ENCODE data around the gene GARRE1.
"Not testable (repeated sequence)": the region's sequence is repeated elsewhere in the genome, so short reads cannot be mapped to it uniquely, and the experiment has no call there.

GARRE1 gene

DNA sequence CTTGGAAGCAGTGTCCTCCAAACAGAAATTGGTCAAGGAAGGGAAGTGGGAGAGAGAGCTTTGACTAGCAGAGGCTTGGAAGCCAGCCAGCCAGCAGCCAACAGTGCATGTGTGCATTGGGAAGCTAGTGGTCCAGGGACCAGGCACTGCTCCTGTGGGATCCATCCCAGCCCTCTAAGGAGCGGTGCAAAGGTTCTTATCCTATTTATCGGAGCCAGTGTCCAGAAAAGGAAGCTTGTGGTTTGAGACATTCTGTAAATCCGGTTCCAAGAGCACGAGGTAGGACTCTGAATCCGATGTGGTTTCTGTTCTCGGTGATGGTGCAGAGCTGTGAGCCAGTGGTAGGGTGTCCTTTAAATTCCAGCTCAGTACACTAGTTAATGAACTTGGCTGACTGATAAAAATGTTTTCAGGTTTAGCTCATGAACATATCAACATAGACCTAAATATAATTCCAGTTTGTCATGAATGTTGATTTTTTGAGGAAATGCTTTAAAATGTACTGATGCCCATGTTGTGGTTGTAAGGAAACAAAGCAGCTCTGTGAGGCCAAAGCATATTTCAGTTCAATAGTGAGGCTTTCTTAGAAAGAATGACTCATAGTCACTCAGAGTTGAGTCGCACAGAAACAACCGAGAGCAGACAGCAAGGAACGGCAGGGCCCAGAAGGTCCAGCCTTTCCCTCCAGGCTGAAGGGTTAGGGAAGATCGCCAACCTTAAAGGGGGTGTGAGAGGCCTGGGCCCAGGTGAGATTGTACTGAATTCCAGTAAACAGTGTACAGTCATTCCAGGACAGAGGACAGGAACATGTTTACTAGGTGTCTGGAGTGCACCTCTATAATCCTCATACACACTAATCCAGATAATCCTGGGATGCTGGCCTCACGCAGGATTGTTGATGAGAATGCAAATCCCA is 21.5 kb upstream of the GARRE1 start:
- no peak for DNase-seq

DNA sequence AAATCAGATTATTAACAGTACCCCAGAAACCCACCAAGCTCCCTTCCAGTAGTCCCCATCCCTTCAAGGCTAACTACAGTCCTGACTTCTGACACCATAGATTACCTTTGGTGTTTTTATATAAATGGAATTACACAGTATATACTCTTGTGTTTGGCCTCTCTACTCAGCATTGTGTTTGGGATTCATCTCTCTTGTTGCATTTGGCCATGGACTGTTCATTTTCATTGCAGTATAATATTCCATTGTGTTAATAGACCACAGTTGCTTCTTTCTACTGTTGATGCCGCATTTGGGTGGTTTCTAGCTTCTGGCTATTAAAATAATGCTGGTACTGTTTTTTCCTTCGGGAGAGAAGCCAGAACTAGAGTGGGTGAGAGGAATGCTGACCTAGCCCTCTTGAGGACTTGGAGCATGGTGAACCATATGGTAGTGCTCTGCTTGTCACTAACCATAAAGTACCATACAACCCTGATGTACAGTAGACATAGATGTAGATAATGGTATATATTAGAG is 18.9 kb upstream of the GARRE1 start:
- no peak for DNase-seq

DNA sequence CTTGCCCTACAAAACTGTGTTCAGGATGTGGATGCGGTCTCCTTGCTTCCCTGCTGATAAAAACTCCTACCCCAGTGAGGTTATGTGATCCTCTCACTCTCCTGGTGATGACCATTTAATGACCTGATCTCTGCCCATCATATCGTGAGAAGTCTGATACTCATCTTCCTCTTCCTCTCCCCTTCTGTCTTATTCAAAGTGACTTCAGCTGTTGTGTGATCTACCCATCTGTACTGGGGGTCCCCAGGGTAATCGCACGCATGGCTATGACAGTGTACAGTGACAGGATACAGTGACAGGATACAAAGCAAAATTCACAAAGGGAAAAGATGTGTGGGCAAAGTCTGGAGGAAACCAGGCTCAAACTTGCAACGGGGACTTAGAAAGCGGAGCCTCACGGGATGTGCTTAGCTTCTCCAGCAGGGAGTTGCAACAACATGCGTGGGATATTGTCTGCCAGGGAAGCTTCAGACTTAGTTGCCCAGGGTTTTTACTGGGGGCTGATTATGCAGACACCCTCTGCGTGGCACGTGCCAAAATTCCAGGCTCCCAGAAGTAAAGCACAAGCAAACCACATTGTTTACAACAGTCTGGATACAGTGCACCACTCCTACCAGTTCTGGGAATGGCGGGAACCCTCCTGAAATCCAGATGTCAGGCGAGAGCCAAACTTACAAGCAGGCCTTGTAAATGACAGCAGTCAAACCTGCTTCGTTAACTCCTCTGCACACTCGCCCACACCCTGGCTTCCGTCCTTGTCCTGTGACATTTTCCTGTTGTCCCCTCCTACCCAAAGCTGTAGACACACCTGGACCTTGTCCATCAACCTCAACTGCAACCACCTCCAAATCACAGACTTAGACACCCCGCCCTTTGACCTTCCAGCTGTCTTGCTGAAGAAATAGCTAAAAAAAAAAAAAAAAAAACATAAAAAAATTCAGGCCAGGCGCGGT is 18.0 kb upstream of the GARRE1 start:
- DNase-seq = no peak

DNA sequence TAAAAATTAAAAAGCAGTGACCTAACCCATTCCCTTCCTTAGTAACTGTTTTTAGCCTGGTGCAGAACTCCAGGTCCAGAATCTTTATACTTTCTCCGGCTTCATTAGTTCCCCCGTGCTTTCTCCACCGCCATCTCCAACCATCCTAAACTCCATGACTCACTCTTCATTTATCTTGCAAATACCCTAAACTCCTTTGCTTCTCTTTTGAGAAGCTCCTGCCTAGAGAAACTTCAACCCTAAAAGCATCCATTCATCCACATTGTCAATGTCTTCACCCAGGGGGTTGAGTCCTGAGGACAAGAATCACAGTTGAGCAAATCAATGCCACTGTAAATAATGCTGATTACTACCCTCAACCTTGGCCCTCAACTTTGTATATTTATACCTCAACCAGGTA is 17.1 kb upstream of the GARRE1 start:
- DNase-seq = no peak

DNA sequence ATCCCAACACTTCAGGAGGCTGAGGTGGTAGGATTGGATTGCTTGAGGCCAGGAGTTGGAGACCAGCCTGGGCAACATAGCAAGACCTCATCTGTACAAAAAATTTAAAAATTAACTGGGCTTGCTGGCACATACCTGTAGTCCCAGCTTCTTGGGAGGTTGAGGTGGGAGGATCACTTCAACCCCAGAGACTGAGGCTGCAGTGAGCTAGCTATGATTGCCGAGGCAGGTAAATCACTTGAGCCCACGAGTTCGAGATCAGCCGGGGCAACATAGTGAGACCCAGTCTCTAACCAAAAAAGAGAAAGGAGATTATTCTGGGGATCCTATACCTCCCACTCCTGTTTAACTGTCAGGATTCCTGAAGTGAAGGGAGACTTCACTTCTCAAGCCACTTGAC is 16.4 kb upstream of the GARRE1 start:
- DNase-seq = no peak

DNA sequence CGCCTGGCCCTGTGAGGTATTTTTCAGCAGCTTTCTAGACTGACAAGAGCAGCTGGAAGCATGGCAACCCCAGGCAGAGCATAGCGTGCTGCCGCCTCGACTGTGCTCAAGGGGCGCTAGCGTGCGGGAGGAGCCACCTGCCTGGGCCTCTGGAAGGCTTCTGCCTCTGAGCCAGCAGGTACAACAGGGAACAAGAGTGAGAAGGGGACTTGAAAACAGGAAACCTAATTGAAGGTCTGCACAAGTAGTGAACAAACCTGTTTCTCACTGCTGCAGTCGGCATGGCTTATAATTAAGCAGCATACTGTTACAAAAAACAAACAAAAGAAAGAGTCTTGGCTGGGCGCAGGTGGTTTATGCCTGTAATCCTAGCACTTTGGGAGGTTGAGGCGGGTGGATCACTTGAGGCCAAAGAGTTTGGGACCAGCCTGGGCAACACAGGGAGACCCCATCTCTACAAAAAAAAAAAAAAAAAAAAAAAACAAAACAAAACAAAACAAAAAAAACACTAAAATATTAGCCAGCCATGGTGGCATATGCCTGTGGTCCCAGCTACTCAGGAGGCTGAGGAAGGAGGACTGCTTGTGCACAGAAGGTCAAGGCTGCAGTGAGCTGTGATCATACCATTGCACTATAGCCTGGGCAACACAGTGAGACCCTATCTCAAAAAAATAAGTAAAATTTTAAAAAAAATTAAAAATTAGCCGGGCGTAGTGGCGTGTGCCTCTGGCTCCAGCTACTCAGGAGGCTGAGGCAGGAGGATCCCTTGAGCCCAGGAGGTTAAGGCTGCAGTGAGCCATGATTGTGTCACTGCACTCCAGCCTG is 12.6 kb upstream of the GARRE1 start:
- DNase-seq = peak; percentile 74

DNA sequence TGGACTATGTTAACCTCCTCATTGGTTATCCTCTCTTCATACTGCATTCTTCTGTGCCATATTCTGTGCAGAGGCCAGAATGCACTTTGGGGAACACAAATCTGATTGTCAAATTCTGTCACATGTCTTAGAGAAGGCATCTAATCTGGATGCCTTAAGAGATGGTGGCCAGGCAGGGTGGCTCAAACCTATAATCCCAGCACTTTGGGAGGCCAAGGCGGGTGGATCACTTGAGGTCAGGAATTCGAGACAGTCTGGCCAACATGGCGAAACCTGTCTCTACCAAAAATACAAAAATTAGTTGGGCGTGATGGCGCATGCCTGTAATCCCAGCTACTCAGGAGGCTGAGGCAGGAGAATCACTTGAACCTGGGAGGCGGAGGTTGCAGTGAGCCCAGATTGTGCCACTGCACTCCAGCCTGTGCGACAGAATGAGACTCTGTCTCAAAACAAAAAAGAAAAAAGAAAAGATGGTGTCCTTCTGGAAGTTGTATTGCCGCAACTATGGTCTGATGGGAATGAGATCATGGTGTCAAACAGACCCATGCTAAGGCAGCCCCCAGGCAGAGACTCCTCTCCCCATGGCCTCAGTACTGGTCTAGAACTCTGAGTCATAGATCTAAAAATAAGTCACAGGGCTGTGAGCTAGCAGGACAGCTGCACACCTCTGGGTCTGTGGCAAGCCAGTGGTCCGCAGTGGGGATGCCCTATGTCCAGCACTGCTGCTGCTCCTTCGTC is 11.0 kb upstream of the GARRE1 start:
- not testable (repeated sequence) for DNase-seq

DNA sequence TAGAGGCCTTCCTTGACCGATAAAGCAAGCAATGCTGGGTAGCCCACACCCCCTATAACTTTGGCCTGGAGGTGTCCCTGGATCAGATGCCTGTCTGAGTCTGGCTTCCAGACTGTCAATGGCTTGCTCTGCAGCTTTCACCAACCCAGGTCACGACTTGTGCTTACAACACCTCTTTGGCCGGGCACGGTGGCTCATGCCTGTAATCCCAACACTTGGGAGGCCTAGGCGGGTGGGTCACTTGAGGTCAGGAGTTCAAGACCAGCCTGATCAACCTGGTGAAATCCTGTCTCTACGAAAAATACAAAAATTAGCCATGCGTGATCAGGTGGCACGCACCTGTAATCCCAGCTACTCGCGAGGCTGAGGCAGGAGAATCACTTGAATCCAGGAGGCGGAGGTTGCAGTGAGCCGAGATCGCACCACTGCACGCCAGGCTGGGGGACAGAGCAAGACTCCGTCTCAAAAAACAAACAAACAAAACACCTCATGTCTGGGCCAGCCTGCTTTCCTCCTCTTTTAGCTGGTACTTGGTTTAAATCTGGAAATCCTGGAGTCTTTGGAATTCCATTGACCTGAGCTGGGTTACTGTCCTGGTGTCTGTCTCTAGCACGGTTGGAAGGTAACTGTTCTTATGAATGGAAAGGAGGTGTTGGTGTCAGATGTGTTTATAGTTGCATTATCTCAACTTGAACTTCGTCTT is 10.3 kb upstream of the GARRE1 start:
- DNase-seq = no peak

DNA sequence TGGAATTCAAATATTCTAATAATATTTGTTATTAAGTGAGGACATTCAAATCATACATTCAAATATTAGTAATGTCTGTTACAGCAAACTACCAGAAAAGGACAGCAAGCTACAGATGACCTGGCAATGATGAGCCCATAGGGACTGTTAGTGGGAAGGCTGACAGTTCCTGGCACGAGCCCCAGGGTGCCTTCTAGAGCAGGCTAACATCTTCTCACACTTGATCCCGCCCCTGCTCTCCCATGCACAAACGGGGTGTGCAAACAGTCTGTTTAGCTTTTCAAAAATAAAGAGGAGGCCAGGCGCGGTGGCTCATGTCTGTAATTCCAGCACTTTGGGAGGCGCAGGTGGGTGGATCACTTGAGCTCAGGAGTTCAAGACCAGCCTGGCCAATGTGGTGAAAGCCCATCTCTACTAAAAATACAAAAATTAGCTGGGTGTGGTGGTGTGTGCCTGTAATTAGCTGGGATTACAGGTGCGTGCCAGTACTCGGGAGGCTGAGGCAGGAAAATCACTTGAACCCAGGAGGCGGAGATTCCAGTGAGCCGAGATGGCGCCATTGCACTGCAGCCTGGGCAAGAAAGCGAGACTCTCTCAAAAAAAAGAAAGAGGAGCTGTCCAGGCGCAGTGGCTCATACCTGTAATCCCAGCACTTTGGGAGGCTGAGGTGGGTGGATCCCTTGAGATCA is 9.6 kb upstream of the GARRE1 start:
- no peak for DNase-seq

DNA sequence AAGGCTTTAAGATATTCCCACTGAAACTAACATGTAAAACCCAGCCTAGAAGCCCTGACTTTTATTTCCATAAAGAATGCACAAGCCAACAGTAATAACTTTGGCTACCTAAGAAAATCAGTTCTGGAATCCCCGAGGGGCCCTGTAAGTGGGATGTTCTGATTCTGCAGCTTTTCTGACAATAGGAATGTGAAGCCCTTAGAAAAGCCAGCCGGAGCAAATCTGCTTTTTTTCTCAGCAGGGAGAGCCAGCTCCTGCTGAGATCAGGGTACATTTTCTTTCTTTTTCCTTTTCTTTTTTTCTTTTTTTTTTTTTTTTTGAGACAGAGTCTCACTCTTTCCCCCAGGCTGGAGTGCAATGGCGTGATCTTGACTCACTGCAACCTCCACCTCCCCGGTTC is 8.0 kb upstream of the GARRE1 start:
- DNase-seq = no peak

DNA sequence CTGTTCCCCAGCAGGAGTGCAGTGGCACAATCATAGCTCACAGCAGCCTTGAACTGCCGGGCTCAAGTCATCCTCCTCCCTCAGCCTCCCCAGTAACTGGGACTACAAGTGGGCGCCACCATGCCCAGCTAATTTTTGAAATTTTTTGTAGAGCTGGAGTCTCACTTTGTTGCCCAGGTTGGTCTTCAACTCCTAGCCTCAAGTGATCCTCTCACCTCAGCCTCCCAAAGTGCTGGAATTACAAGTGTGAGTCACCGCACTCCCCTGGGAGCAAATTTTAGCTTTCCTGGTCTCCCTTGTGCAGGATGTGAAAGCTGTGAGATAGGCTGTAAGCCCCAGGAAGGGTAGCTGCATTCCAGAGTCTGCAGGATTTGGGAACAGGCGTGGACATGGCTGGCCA is 5.4 kb upstream of the GARRE1 start:
- DNase-seq = no peak

DNA sequence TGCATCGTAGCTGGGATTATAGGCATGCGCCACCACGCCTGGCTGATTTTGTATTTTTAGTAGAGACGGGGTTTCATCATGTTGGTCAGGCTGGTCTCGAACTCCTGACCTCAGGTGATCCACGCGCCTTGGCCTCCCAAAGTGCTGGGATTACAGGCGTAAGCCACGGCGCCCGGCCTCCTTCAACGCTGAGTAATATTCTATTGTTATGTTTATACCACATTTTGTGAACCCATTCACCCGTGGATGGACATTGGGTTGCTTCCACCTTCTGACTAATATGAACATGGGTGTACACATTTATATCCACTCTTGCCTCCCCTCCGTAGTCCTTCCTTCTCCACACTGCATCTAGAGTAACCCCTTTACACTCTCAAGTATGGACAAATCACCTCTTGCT is 1.2 kb upstream of the GARRE1 start:
- DNase-seq = not testable (repeated sequence)

DNA sequence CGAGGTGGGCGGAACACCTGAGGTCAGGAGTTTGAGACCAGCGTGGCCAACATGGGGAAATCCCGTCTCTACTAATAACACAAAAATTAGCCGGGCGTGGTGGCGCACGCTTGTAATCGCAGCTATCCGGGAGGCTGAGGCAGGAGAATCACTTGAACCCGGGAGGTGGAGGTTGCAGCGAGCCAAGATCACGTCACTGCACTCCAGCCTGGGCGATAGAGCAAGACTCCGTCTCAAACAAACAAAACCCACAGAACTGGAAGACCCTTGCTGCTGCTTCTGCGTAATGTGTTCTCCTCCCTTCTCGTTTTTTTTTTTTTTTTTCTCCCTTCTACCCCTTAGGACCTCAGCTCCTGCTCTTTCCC is 691 bp upstream of the GARRE1 start:
- not testable (repeated sequence) for DNase-seq

DNA sequence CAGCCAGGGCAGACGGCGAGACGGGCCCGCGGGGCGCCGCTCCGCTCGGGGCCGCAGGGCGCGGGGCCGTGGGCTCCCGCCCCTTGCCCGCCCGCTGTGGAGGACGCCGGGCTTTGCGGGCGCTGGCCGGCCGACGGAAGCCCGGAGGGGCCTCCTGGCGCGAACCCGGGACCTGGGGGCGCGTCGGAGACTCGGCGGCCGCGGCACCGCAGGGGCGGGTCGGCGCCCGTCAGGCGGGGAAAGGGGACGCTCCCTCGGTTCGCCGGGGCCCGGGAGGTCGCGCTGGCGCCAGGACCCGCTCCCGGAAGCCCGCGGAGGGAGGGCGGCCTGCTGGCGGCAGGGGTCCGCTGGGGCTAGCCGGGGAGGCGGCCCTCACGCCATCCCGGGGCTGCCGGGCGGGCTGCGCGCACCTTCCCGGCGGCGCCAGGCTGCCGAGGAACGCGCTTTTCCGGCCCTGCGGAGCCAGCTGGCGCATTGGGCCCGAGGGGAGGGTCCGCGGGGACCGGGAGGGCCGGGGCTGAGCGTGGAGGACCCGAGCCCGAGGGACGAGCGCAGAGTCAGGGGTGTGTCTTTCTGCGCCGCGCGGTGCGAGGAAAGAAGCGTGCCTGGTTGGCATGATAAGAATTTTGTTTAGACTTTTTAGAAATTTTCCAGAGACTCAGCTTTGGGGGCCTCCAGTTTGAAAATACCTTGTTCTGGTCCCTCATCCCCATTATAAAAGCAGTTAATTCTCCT is 511 bp downstream of the GARRE1 start:
- DNase-seq = no peak

DNA sequence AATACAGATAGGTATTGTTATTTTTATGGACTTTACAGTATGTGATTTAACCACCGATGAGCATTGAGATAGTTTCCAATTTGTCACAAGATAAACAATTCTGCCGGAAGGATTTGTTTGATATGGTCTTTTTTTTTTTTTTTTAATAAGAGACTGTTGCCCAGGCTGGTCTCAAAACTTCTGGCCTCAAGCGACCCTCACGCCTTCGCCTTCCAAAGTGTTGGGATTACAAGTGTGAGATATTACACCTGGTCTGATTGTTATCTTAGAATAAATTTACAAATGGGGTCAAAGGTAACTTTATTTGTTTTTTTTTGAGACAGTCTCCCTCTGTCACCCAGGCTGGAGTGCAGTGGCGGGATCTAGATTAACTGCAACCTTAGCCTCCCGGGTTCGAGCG is 1.2 kb downstream of the GARRE1 start:
- DNase-seq = no peak

DNA sequence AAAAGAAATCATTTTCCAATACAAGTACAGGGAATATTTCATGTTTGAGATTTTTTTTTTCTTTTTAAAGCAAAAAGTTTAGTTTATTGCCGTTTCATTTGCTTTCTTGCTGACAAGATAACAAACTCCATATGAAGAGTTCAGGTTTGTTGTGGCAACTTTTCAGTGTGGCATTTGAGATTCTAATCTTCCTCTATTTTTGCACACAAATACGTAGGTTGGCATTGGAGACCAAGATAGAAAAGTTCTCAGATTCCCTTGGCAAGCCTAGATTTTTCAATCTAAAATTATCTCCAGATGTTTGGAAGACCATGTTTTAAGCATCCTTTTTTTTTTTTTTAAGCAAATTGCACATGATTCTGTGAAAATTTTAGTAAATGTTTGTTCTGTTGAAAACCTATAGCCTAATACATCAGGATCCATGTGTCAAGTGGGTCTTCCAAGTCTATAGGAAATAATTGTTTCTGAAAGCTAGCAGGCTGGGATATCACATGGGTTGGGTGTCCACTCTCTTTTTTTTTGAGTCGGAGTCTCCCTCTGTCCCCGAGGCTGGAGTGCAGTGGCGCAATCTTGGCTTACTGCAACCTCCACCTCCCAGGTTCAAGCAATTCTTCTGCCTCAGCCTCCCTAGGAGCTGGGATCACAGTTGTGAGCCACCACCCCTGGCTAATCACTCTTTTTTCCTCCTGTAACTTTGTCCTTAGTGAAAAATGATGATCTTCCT is 2.6 kb downstream of the GARRE1 start:
- DNase-seq = no peak

DNA sequence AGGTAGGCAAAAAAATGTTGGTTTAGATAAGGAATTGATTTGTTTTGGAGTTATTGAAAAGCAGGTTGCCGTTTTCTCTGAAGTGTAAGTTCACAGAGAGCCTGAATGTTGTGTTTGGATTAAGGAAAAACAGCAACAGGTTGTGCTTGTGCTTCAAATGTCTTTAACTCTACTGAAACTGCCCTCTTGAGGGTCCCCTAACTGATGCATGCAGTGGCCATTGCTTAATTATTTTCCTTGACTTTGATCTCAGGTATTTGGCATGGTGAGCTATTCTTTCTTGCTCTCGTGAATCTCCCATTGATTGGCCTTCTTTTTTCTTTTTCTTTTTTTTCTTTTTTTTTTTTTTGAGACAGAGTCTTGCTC is 3.2 kb downstream of the GARRE1 start:
- no peak for DNase-seq

DNA sequence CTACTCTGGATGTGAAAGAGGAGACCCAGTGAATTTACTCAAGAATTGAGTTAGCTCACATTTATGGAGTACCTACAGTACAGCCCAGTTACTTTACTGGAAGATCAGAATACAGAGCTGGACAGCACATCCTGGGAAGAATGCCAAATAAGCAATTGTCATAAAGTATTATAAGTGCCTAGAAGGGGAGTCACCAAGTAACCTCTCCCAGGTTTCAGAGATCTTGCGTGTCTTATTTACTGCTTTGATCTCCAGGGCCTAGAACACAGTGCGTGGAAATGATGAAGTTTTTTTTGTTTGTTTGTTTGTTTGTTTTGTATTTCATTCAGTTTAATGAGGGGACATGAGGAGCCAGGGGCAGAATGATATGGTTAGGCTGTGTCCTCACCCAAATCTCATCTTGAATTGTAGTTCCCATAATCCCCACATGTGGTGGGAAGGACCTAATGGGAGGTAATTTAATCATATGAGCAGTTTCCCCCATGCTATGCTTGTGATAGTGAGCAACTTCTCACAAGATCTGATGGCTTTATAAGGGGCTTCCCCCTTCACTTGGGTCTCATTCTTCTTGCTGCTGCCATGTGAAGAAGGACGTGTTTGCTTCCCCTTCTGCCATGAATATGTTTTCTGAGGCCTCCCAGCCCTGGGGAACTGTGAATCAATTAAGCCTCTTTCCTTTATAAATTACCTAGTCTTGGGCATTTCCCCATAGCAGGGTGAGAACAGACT is 5.2 kb downstream of the GARRE1 start:
- DNase-seq = no peak

DNA sequence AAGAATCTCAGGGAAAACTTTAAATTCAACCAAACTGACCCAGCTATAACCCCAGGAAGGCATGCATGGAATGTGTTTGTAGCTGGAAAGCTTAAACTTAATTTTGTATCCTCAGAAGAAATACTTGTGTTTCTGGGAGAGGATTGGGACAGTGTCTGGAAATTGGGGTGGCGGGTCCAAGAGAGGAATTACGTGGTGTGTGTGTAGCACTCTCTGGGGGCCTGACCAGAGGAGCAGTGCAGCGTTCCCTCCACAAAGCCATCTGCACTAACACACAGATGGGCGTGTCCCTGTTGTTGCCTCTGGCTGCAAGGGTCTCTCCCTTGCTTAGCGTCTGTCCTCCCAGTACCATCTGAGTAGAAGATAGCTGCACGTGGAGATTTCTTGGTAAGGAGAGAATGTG is 6.4 kb downstream of the GARRE1 start:
- no peak for DNase-seq
